IMR-90 (cell line): ENCODE data around the gene S100A1. TPM values are rescaled to one million over a fixed set of nuclear protein-coding genes. Genes with fewer than 3 reads are reported as not detected.
A peak's percentile ranks its signal among the peaks of the same experiment; 100 is the strongest.

Source experiments
- ATAC-seq: fragments of 200-7000 bp; cut with Tn5 transposase; 2 replicates; pipeline ENCODE4 v1.9.1; 2020; ENCODE audit warnings: low read depth, mild to moderate bottlenecking, moderate library complexity
- BruUV-seq: library from RNA; stranded (reverse); fragments of 400-500 nt; replicated peaks from 2 replicates; lab custom pipeline; 2021; lab: Mats Ljungman, UMichigan
- CTCF ChIA-PET: fragments of 300-600 bp; formaldehyde crosslinking; extraction: SDS; loops from one replicate; lab custom pipeline; 2021; ENCODE audit warnings: antibody characterized with exemption; lab: Yijun Ruan, JAX
- POLR2A ChIA-PET: fragments of 300-600 bp; sonication (Branson Sonifier 250); formaldehyde crosslinking; loops from one replicate; lab custom pipeline; 2022; ENCODE audit warnings: antibody characterized with exemption; ENCODE audit not compliant: unreplicated experiment; lab: Charles Lee
- DNase-seq: peaks from one replicate; pipeline ENCODE4 v3.0.0; 2013
- H2AFZ ChIP-seq: replicated peaks from 2 replicates; pipeline ENCODE3; 2013; ENCODE audit warnings: low read length, mild to moderate bottlenecking; ENCODE audit not compliant: poor library complexity
- H2AK5ac ChIP-seq: 2 replicates; pipeline ENCODE4 v1.6.1; 2013; ENCODE audit warnings: low read depth, low read length, inconsistent platforms
- H2AK9ac ChIP-seq: replicated peaks from 2 replicates; pipeline ENCODE3; 2013; ENCODE audit warnings: mild to moderate bottlenecking, low read depth, low read length, moderate library complexity; ENCODE audit not compliant: poor library complexity
- H2BK120ac ChIP-seq: 2 replicates; pipeline ENCODE4 v1.6.1; 2013; ENCODE audit warnings: low read depth, low read length, inconsistent platforms
- H2BK15ac ChIP-seq: 3 replicates; pipeline ENCODE4 v1.6.1; 2013; ENCODE audit warnings: low read depth, low read length, inconsistent platforms
- H2BK20ac ChIP-seq: 2 replicates; pipeline ENCODE4 v1.6.1; 2013; ENCODE audit warnings: low read depth, mild to moderate bottlenecking, inconsistent platforms, low read length, moderate library complexity
- H2BK5ac ChIP-seq: 2 replicates; pipeline ENCODE4 v1.6.1; 2013; ENCODE audit warnings: mild to moderate bottlenecking, low read depth, low read length, inconsistent platforms; ENCODE audit not compliant: poor library complexity, severe bottlenecking
- H3K14ac ChIP-seq: replicated peaks from 2 replicates; pipeline ENCODE4 v1.6.1; 2013; ENCODE audit warnings: low read depth, low read length, inconsistent platforms
- H3K18ac ChIP-seq: 2 replicates; pipeline ENCODE4 v1.6.1; 2013; ENCODE audit warnings: low read depth, low read length, control low read depth
- H3K23ac ChIP-seq: 2 replicates; pipeline ENCODE4 v1.6.1; 2013; ENCODE audit warnings: low read depth, low read length, inconsistent platforms
- H3K27ac ChIP-seq: 2 replicates; pipeline ENCODE4 v1.5.1; 2013; ENCODE audit warnings: mild to moderate bottlenecking, control low read depth, low read length; ENCODE audit not compliant: insufficient read depth
- H3K27me3 ChIP-seq: 2 replicates; pipeline ENCODE4 v1.6.1; 2013; ENCODE audit warnings: low read length; ENCODE audit not compliant: control insufficient read depth, insufficient read depth
- H3K36me3 ChIP-seq: 2 replicates; pipeline ENCODE4 v1.6.1; 2013; ENCODE audit warnings: low read length, mixed read lengths; ENCODE audit not compliant: control insufficient read depth, insufficient read depth
- H3K4ac ChIP-seq: 2 replicates; pipeline ENCODE4 v1.6.1; 2013; ENCODE audit warnings: low read depth, low read length, inconsistent platforms
- H3K4me1 ChIP-seq: 2 replicates; pipeline ENCODE4 v1.6.1; 2013; ENCODE audit warnings: low read length, mixed read lengths; ENCODE audit not compliant: control insufficient read depth, insufficient read depth
- H3K4me2 ChIP-seq: 2 replicates; pipeline ENCODE4 v1.6.1; 2013; ENCODE audit warnings: low read depth, mild to moderate bottlenecking, control low read depth, low read length, moderate library complexity
- H3K4me3 ChIP-seq: 2 replicates; pipeline ENCODE4 v1.5.1; 2013; ENCODE audit warnings: low read depth, mild to moderate bottlenecking, control low read depth, low read length, moderate library complexity; ENCODE audit not compliant: insufficient read depth
- H3K56ac ChIP-seq: 2 replicates; pipeline ENCODE4 v1.6.1; 2013; ENCODE audit warnings: low read length, inconsistent platforms; ENCODE audit not compliant: insufficient read depth; ENCODE audit errors: extremely low read depth
- H3K79me1 ChIP-seq, 2 experiments: 2 replicates each; pipeline ENCODE4 v1.6.1; 2013; ENCODE audit warnings: low read length in 2 of 2, inconsistent platforms in 1 of 2, low read depth in 1 of 2
- H3K9ac ChIP-seq: 2 replicates; pipeline ENCODE4 v1.6.1; 2013; ENCODE audit warnings: low read depth, low read length, control low read depth
- H3K9me1 ChIP-seq: 2 replicates; pipeline ENCODE4 v1.6.1; 2013; ENCODE audit warnings: low read length, inconsistent platforms; ENCODE audit not compliant: insufficient read depth
- H3K9me3 ChIP-seq: 2 replicates; pipeline ENCODE4 v1.6.1; 2013; ENCODE audit warnings: low read length; ENCODE audit not compliant: control insufficient read depth, insufficient read depth
- H4K20me1 ChIP-seq: 2 replicates; pipeline ENCODE4 v1.6.1; 2013; ENCODE audit warnings: low read length, inconsistent platforms; ENCODE audit not compliant: insufficient read depth
- H4K5ac ChIP-seq: 2 replicates; pipeline ENCODE4 v1.6.1; 2013; ENCODE audit warnings: mild to moderate bottlenecking, low read depth, low read length, control low read depth
- H4K8ac ChIP-seq, 2 experiments: 2 replicates each; pipeline ENCODE4 v1.6.1; 2013; ENCODE audit warnings: low read depth in 2 of 2, low read length in 2 of 2, control low read depth in 1 of 2, inconsistent platforms in 1 of 2
- H4K91ac ChIP-seq: 2 replicates; pipeline ENCODE4 v1.6.1; 2013; ENCODE audit warnings: low read depth, low read length, inconsistent platforms; ENCODE audit not compliant: insufficient read depth
- BHLHE40 ChIP-seq: fragments of 150-350 bp; IDR thresholded peaks from 2 replicates; pipeline ENCODE4 v1.6.1; 2016; ENCODE audit warnings: mild to moderate bottlenecking, low read depth, low read length
- CEBPB ChIP-seq: IDR thresholded peaks from 2 replicates; pipeline ENCODE4 v1.6.1; 2012; ENCODE audit warnings: low read depth, low read length, improper control_type of control experiment
- CHD1 ChIP-seq: IDR thresholded peaks from 2 replicates; pipeline ENCODE4 v1.6.1; 2012; ENCODE audit warnings: low read depth, low read length, improper control_type of control experiment
- CTCF ChIP-seq: conservative IDR thresholded peaks from 2 replicates; pipeline ENCODE4 v1.5.1; 2012; ENCODE audit warnings: mild to moderate bottlenecking, low read depth, low read length, improper control_type of control experiment
- ELK1 ChIP-seq: fragments of 150-350 bp; IDR thresholded peaks from 2 replicates; pipeline ENCODE4 v1.6.1; 2016; ENCODE audit warnings: low read depth, mild to moderate bottlenecking, low read length, moderate library complexity, borderline replicate concordance
- FOS ChIP-seq: fragments of 150-350 bp; IDR thresholded peaks from 2 replicates; pipeline ENCODE4 v1.6.1; 2016; ENCODE audit warnings: low read depth, low read length
- MAFK ChIP-seq: IDR thresholded peaks from 2 replicates; pipeline ENCODE4 v1.6.1; 2012; ENCODE audit warnings: low read depth, low read length, improper control_type of control experiment
- MXI1 ChIP-seq: IDR thresholded peaks from 2 replicates; pipeline ENCODE4 v1.6.1; 2012; ENCODE audit warnings: low read depth, mild to moderate bottlenecking, low read length, moderate library complexity, borderline replicate concordance
- NFE2L2 ChIP-seq: fragments of 150-350 bp; IDR thresholded peaks from 2 replicates; pipeline ENCODE4 v1.6.1; 2016; ENCODE audit warnings: low read depth, mild to moderate bottlenecking, low read length
- POLR2A ChIP-seq: IDR thresholded peaks from 2 replicates; pipeline ENCODE4 v1.6.1; 2012; ENCODE audit warnings: mild to moderate bottlenecking, low read depth, low read length
- RAD21 ChIP-seq: IDR thresholded peaks from 2 replicates; pipeline ENCODE4 v1.6.1; 2012; ENCODE audit warnings: low read length, improper control_type of control experiment
- RCOR1 ChIP-seq: IDR thresholded peaks from 2 replicates; pipeline ENCODE4 v1.6.1; 2012; ENCODE audit warnings: mild to moderate bottlenecking, low read length, improper control_type of control experiment; ENCODE audit not compliant: insufficient replicate concordance
- RFX5 ChIP-seq: IDR thresholded peaks from 2 replicates; pipeline ENCODE4 v1.8.0; 2012; ENCODE audit warnings: low read depth, mild to moderate bottlenecking, low read length, moderate library complexity
- SMC3 ChIP-seq: fragments of 150-350 bp; IDR thresholded peaks from 2 replicates; pipeline ENCODE4 v1.6.1; 2016; ENCODE audit warnings: low read depth, mild to moderate bottlenecking, antibody characterized with exemption, low read length, moderate library complexity
- WGBS, 2 experiments: methylation state at CpG; one replicate each; pipeline versions ENCODE4 v1.1.5 to v1.1.7; 2013; ENCODE audit warnings: missing lambda C conversion rate in 2 of 2; ENCODE audit not compliant: insufficient read length in 1 of 2; ENCODE audit errors: extremely low coverage in 2 of 2; 5-methylcytosine and 5-hydroxymethylcytosine counted together
- dilution Hi-C: fragments of 300-500 bp; cut with HindIII; formaldehyde crosslinking; loops from one replicate; pipeline ENCODE4 v1.14.3; 2018; ENCODE audit warnings: low sequenced_read_pairs; ENCODE audit not compliant: unreplicated experiment
- in situ Hi-C: fragments of 300-500 bp; cut with MboI; formaldehyde crosslinking; loops from 3 replicates; pipeline ENCODE4 v1.14.3; 2019; ENCODE audit warnings: low sequenced_read_pairs, inconsistent platforms, mixed read lengths
- intact Hi-C: fragments of 100-400 bp; cut with micrococcal nuclease; formaldehyde crosslinking; loops from 2 replicates; pipeline ENCODE4 v1.10.0; 2022
- polyA plus RNA-seq, 3 experiments: library from polyadenylated mRNA; depleted of rRNA; stranded (reverse); fragments of >200 nt; gene quantifications; 2 replicates each; pipeline ENCODE4 v1.2.3, GENCODE V29; 2012; ENCODE audit warnings: low replicate concordance in 1 of 3
- total RNA-seq: library from RNA; depleted of rRNA; stranded (reverse); fragments of >200 nt; gene quantifications from 2 replicates; pipeline ENCODE4 v1.2.3, GENCODE V29; 2012
- TF ChIP-seq, protein P1 (sequence below): fragments of 150-350 bp; IDR thresholded peaks from 2 replicates; pipeline ENCODE4 v1.6.1; 2017; ENCODE audit warnings: mild to moderate bottlenecking, antibody characterized with exemption, low read length, low read depth

Gene S100A1
- total and polyA plus RNA-seq, 2 of the 4 experiments (the other 2 are of a cell fraction), result 0.18 to 0.29 TPM

GRCh38 chr1:153659656-153660055 lies 31.4 kb downstream of the S100A1 start:
- Histone ChIP-seq H3K36me3 (peaks cover 33% of the 10 kb centered on the region), H4K8ac (no peak overlapping the region), H3K23ac (no peak overlapping the region), H2BK20ac (no peak overlapping the region), H2BK5ac (no peak overlapping the region), H3K4me3 (no peak overlapping the region), H4K20me1 (no peaks in the 10 kb centered on the region), H3K14ac (no peak overlapping the region), H3K9me1 (no peaks in the 10 kb centered on the region; the same call in 1 of the 2 replicates), H2BK120ac (no peak overlapping the region), H2AFZ (no peak overlapping the region), H3K9ac (peak overlapping the region; percentile 85; the same call in 1 of the 2 replicates), H2AK9ac (no peak overlapping the region), H3K4me2 (peak overlapping the region; percentile 83), H3K9me3 (no peaks in the 10 kb centered on the region), H3K4ac (no peak overlapping the region), H3K18ac (no peak overlapping the region), H3K27ac (no peak overlapping the region), H3K4me1 (peaks cover 3% of the 10 kb centered on the region), H3K27me3 (no peaks in the 10 kb centered on the region), H2AK5ac (no peak overlapping the region), H4K91ac (no peak overlapping the region), H2BK15ac (no peak overlapping the region), H4K5ac (no peak overlapping the region), H3K56ac (no peak overlapping the region), H3K79me1 (peaks cover 14 to 24% of the 10 kb centered on the region in 2 experiments; a peak in 3 of 4 replicates)
- no CpG with 5 or more reads among the region's 9 CpGs for WGBS, 2 experiments
- DNase-seq (no peak), ATAC-seq (no peak)
- BruUV-seq, result no TSS peak
- intact Hi-C loops (loop anchor here (2.0 kb wide), 1 partner anchor 87 kb away; no protein-coding TSS in a partner anchor), dilution Hi-C loops (no loop called here), in situ Hi-C loops (no loop called here)
- ChIA-PET POLR2A (no interaction called here), CTCF (interaction anchor here (1.1 to 1.5 kb wide), 2 partner anchors 26 to 87 kb away, joined by 3 to 4 read pairs; partner anchors contain the start of gene CHTOP)
- TF ChIP-seq RAD21, result no peak
- no peak for TF ChIP-seq CEBPB
- TF ChIP-seq CTCF, result no peak
- TF ChIP-seq, protein P1, sequence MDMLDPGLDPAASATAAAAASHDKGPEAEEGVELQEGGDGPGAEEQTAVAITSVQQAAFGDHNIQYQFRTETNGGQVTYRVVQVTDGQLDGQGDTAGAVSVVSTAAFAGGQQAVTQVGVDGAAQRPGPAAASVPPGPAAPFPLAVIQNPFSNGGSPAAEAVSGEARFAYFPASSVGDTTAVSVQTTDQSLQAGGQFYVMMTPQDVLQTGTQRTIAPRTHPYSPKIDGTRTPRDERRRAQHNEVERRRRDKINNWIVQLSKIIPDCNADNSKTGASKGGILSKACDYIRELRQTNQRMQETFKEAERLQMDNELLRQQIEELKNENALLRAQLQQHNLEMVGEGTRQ, result no peak
- TF ChIP-seq POLR2A, result no peak
- no peak for TF ChIP-seq SMC3
- TF ChIP-seq ELK1, result no peak
- no peak for TF ChIP-seq MXI1
- no peak for TF ChIP-seq FOS
- no peak for TF ChIP-seq MAFK
- TF ChIP-seq CHD1, result no peak
- no peak for TF ChIP-seq NFE2L2
- TF ChIP-seq RCOR1, result no peak
- TF ChIP-seq RFX5, result no peak
- no peak for TF ChIP-seq BHLHE40
